ENCODE results near the gene HOGA1.

DNA sequence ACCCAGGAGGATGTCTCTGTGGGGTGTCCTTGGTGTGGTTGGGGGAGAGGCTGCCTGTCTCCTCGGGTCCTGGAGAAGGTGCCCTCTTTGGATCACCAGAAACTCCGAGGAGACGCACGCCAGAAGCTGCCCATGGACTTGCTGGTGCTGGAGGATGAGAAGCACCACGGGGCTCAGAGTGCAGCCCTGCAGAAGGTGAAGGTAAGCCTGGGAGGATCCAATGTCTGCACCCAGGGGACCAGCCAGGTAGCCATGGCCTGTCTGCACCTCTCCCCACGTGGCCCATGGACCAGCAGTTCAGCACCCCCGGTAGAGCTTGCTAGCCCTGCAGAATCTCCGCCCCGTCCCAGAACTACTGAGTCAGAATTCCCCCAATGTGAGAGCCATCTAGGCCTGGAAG, 6.5 kb upstream of the HOGA1 start:
- TF ChIP-seq, protein P1, sequence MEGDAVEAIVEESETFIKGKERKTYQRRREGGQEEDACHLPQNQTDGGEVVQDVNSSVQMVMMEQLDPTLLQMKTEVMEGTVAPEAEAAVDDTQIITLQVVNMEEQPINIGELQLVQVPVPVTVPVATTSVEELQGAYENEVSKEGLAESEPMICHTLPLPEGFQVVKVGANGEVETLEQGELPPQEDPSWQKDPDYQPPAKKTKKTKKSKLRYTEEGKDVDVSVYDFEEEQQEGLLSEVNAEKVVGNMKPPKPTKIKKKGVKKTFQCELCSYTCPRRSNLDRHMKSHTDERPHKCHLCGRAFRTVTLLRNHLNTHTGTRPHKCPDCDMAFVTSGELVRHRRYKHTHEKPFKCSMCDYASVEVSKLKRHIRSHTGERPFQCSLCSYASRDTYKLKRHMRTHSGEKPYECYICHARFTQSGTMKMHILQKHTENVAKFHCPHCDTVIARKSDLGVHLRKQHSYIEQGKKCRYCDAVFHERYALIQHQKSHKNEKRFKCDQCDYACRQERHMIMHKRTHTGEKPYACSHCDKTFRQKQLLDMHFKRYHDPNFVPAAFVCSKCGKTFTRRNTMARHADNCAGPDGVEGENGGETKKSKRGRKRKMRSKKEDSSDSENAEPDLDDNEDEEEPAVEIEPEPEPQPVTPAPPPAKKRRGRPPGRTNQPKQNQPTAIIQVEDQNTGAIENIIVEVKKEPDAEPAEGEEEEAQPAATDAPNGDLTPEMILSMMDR (IDR thresholded peaks at IDR 0.05), result no peak
- no peak for TF ChIP-seq ZFX (IDR thresholded peaks at IDR 0.05; ENCODE audit: borderline replicate concordance)
